ENCODE measurements around the gene SPSB3. TPM values are rescaled to one million over a fixed set of nuclear protein-coding genes. Genes with fewer than 3 reads are reported as not detected.

The SPSB3 gene
- total RNA-seq, 2 donors from 2014 or later, result 19.1 to 29.2 TPM

- H3K9me3 Mint-ChIP-seq, result no peaks in the 10 kb centered on the region
- DNase-seq (ENCODE audit: low spot score in 2 of 2) (peak in 1 of 2 donors; percentile 42), ATAC-seq (no peak)
- H3K36me3 Mint-ChIP-seq, result peaks cover 6% of the 10 kb centered on the region in 2 donors
- peak overlapping the region; percentile 82 to 91 for H3K27ac Mint-ChIP-seq
Observed at GRCh38 chr16:1781758-1782407, 488 bp downstream of the SPSB3 start.

GRCh38 chr16:1781254-1781653, 1.1 kb downstream of the SPSB3 start:
- Mint-ChIP-seq H3K9me3 (no peaks in the 10 kb centered on the region), H3K36me3 (peaks cover 6% of the 10 kb centered on the region in 2 donors), H3K27ac (peak overlapping the region; percentile 82 to 91)
- DNase-seq (ENCODE audit: low spot score in 2 of 2) (no peak), ATAC-seq (no peak)

- Mint-ChIP-seq H3K36me3 (peaks cover 6% of the 10 kb centered on the region in 2 donors), H3K27ac (peak overlapping the region in 1 of 2 donors; percentile 82), H3K9me3 (no peaks in the 10 kb centered on the region)
- DNase-seq (ENCODE audit: low spot score in 2 of 2) (no peak), ATAC-seq (no peak)
Observed at GRCh38 chr16:1780677-1781072, 1.7 kb downstream of the SPSB3 start.

GRCh38 chr16:1779741-1780676, 2.4 kb downstream of the SPSB3 start:
- peaks cover 6% of the 10 kb centered on the region in 2 donors for H3K36me3 Mint-ChIP-seq
- ATAC-seq (no peak), DNase-seq (ENCODE audit: low spot score in 2 of 2) (no peak)
- H3K27ac Mint-ChIP-seq, result no peak overlapping the region
- no peaks in the 10 kb centered on the region for H3K9me3 Mint-ChIP-seq

- Mint-ChIP-seq H3K9me3 (no peaks in the 10 kb centered on the region), H3K27ac (peak overlapping the region; percentile 49 to 73), H3K36me3 (peaks cover 6% of the 10 kb centered on the region in 2 donors)
- DNase-seq (ENCODE audit: low spot score in 2 of 2) (no peak), ATAC-seq (no peak)
Observed at GRCh38 chr16:1779234-1779701, 3.1 kb downstream of the SPSB3 start.

GRCh38 chr16:1778200-1779179, 3.9 kb downstream of the SPSB3 start:
- DNase-seq (ENCODE audit: low spot score in 2 of 2), result no peak

GRCh38 chr16:1777375-1778199, 4.8 kb downstream of the SPSB3 start:
- no peak for DNase-seq (ENCODE audit: low spot score in 2 of 2)
- no peaks in the 10 kb centered on the region for H3K9me3 Mint-ChIP-seq
- H3K27ac Mint-ChIP-seq, result no peak overlapping the region
- H3K36me3 Mint-ChIP-seq, result peaks cover 0 to under 1% of the 10 kb centered on the region in 2 donors
- no peak for ATAC-seq

More at GRCh38 chr16:1778200-1779179, 3.9 kb downstream of the SPSB3 start:
- no peak for ATAC-seq
- H3K27ac Mint-ChIP-seq, result peak overlapping the region; percentile 49 to 73
- H3K9me3 Mint-ChIP-seq, result no peaks in the 10 kb centered on the region
- peaks cover 5% of the 10 kb centered on the region in 2 donors for H3K36me3 Mint-ChIP-seq

- no peaks in the 10 kb centered on the region for H3K9me3 Mint-ChIP-seq
- H3K36me3 Mint-ChIP-seq, result peaks cover 6 to 7% of the 10 kb centered on the region in 2 donors
- DNase-seq (ENCODE audit: low spot score in 2 of 2), result no peak
- peak overlapping the region; percentile 22 to 84 for H3K27ac Mint-ChIP-seq
- ATAC-seq, result no peak
Observed at GRCh38 chr16:1776991-1777374, 5.4 kb downstream of the SPSB3 start.

- ATAC-seq (no peak), DNase-seq (ENCODE audit: low spot score in 2 of 2) (no peak)
- peak overlapping the region; percentile 22 to 84 for H3K27ac Mint-ChIP-seq
- H3K36me3 Mint-ChIP-seq, result peaks cover 10% of the 10 kb centered on the region in 2 donors
- no peaks in the 10 kb centered on the region for H3K9me3 Mint-ChIP-seq
Observed at GRCh38 chr16:1776672-1776955, 5.8 kb downstream of the SPSB3 start.

- Mint-ChIP-seq H3K27ac (peak overlapping the region; percentile 22 to 84), H3K9me3 (no peaks in the 10 kb centered on the region), H3K36me3 (peaks cover 10 to 11% of the 10 kb centered on the region in 2 donors)
- DNase-seq (ENCODE audit: low spot score in 2 of 2) (no peak), ATAC-seq (no peak)
Observed at GRCh38 chr16:1775846-1776671, 6.3 kb downstream of the SPSB3 start.

- ATAC-seq (no peak), DNase-seq (ENCODE audit: low spot score in 2 of 2) (no peak)
- peaks cover 11 to 14% of the 10 kb centered on the region in 2 donors for H3K36me3 Mint-ChIP-seq
- peak overlapping the region in 1 of 2 donors; percentile 9 for H3K27ac Mint-ChIP-seq
- H3K9me3 Mint-ChIP-seq, result no peaks in the 10 kb centered on the region
Observed at GRCh38 chr16:1775006-1775845, 7.1 kb downstream of the SPSB3 start.

- Mint-ChIP-seq H3K9me3 (no peaks in the 10 kb centered on the region), H3K27ac (peak overlapping the region in 1 of 2 donors; percentile 88), H3K36me3 (peaks cover 11 to 15% of the 10 kb centered on the region in 2 donors)
- ATAC-seq, result no peak
- no peak for DNase-seq (ENCODE audit: low spot score in 2 of 2)
Observed at GRCh38 chr16:1774448-1774780, 8.0 kb downstream of the SPSB3 start.

GRCh38 chr16:1773703-1774447, 8.5 kb downstream of the SPSB3 start:
- no peaks in the 10 kb centered on the region for H3K9me3 Mint-ChIP-seq
- ATAC-seq (no peak), DNase-seq (ENCODE audit: low spot score in 2 of 2) (no peak)
- peak overlapping the region; percentile 81 to 88 for H3K27ac Mint-ChIP-seq
- peaks cover 11 to 15% of the 10 kb centered on the region in 2 donors for H3K36me3 Mint-ChIP-seq

Measured in activated naive CD4-positive, alpha-beta T cell treated with anti-CD3 and anti-CD28 coated beads, Interleukin-2, amount 50 U/mL, for 72 hours (primary cell).